DMS 273 (cell line): ENCODE measurements around the gene S100A1.

ENCODE experiments used
- DNase-seq: peaks from one replicate; lab custom pipeline; 2025; ENCODE audit not compliant: unreplicated experiment; lab: John Stamatoyannopoulos, UW

S100A1 gene

DNA sequence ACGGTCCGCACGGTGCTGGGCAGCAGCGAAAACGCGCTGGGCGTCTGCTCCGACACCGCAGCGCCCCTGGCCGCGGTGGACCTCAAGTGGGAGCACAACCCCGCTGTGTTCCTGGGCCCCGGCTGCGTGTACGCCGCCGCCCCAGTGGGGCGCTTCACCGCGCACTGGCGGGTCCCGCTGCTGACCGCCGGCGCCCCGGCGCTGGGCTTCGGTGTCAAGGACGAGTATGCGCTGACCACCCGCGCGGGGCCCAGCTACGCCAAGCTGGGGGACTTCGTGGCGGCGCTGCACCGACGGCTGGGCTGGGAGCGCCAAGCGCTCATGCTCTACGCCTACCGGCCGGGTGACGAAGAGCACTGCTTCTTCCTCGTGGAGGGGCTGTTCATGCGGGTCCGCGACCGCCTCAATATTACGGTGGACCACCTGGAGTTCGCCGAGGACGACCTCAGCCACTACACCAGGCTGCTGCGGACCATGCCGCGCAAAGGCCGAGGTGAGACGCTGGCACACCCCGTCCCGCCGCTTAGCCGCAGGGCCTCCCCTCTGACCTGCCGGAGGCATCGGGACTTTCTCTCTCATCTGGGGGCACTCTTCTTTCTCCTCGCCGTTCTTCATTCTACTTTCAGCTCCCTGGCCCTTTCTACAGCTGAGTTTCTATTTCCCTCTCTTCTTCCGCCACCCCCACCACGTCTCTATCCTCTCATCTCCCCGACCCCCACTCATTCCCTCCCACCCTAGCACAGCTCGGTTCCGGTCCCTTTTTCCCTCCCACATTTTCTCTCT lies 51.3 kb downstream of the S100A1 start:
- peak; percentile 61 for DNase-seq

DNA sequence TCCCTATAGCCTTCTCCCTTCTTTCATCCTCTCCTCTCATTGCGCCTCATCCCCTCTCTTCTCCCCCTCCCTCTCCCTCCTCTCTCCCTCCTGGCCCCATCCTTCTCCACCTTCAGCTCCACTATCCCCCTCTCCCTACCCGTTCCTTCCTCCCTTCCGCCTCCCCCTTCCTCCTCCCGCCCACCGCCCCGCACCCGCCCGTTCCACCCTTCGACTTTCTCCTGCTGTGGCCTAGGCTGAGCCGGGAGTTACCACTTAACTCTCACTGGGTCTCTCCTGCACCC lies 51.8 kb downstream of the S100A1 start:
- no peak for DNase-seq
